OCI-LY1 (cell line): Measurements from ENCODE around the gene ENDOD1.

Experiments used
- H2AFZ ChIP-seq: fragments of 200-600 bp; sonication (generic), shearing (Covaris generic); 2 replicates; pipeline ENCODE4 v1.6.0; 2014; ENCODE audit warnings: antibody characterized with exemption, mild to moderate bottlenecking, low read length
- H3F3A ChIP-seq: fragments of 200-600 bp; sonication (generic), shearing (Covaris generic); 2 replicates; pipeline ENCODE4 v1.6.0; 2014; ENCODE audit warnings: mild to moderate bottlenecking, antibody characterized with exemption, low read length, moderate library complexity; ENCODE audit not compliant: insufficient read depth
- H3K27ac ChIP-seq: fragments of 200-600 bp; sonication (generic); 2 replicates; pipeline ENCODE4 v1.5.1; 2014; ENCODE audit warnings: low read length, mixed run types, mild to moderate bottlenecking, low read depth; ENCODE audit not compliant: poor library complexity, severe bottlenecking
- H3K27me3 ChIP-seq: fragments of 200-600 bp; sonication (generic); 2 replicates; pipeline ENCODE4 v1.6.0; 2014; ENCODE audit warnings: antibody characterized with exemption, mild to moderate bottlenecking, low read length, moderate library complexity; ENCODE audit not compliant: insufficient read depth
- H3K36me3 ChIP-seq: fragments of 200-600 bp; sonication (generic); 2 replicates; pipeline ENCODE4 v1.6.1; 2014; ENCODE audit warnings: mild to moderate bottlenecking, antibody characterized with exemption, low read length, moderate library complexity, mixed read lengths; ENCODE audit not compliant: insufficient read depth
- H3K4me1 ChIP-seq: fragments of 200-600 bp; sonication (generic); 2 replicates; pipeline ENCODE4 v1.5.1; 2014; ENCODE audit warnings: mild to moderate bottlenecking, low read length, moderate library complexity; ENCODE audit not compliant: insufficient read depth, severe bottlenecking
- H3K4me2 ChIP-seq: fragments of 200-600 bp; sonication (generic), shearing (Covaris generic); 2 replicates; pipeline ENCODE4 v1.6.1; 2014; ENCODE audit warnings: low read length
- H3K4me3 ChIP-seq: fragments of 200-600 bp; sonication (generic); 2 replicates; pipeline ENCODE4 v1.5.1; 2014; ENCODE audit warnings: low read length, low read depth, mild to moderate bottlenecking, mixed read lengths; ENCODE audit not compliant: poor library complexity, severe bottlenecking
- H3K79me2 ChIP-seq: fragments of 200-600 bp; shearing (Covaris generic); 2 replicates; pipeline ENCODE4 v1.6.1; 2016; ENCODE audit warnings: mixed run types, low read length, mixed read lengths; ENCODE audit not compliant: insufficient read depth
- H3K9ac ChIP-seq: fragments of 200-600 bp; sonication (generic), shearing (Covaris generic); 2 replicates; pipeline ENCODE4 v1.6.1; 2014; ENCODE audit warnings: mild to moderate bottlenecking, low read length, mixed read lengths
- H3K9me2 ChIP-seq: fragments of 200-600 bp; sonication (generic), shearing (Covaris generic); 2 replicates; pipeline ENCODE4 v1.6.1; 2014; ENCODE audit warnings: low read depth, mild to moderate bottlenecking, low read length, mixed read lengths
- H3K9me3 ChIP-seq: fragments of 200-600 bp; shearing (Covaris generic); 2 replicates; pipeline ENCODE4 v1.6.1; 2014; ENCODE audit warnings: low read length, mixed read lengths
- H4K20me1 ChIP-seq: fragments of 200-600 bp; sonication (generic), shearing (Covaris generic); 2 replicates; pipeline ENCODE4 v1.6.0; 2016; ENCODE audit warnings: mild to moderate bottlenecking, low read length; ENCODE audit not compliant: insufficient read depth
- EZH2 ChIP-seq: fragments of 200-600 bp; sonication (generic), shearing (Covaris generic); IDR thresholded peaks from 2 replicates; pipeline ENCODE4 v1.8.0; 2017; ENCODE audit warnings: borderline replicate concordance, mixed run types, mild to moderate bottlenecking, antibody characterized with exemption, low read length, moderate library complexity, mixed read lengths
- TF ChIP-seq, protein P1 (sequence below): fragments of 200-600 bp; sonication (generic), shearing (Covaris generic); IDR thresholded peaks from 2 replicates; pipeline ENCODE4 v1.5.1; 2017; ENCODE audit warnings: mild to moderate bottlenecking, antibody characterized with exemption, low read length, moderate library complexity, mixed read lengths

Gene ENDOD1

GRCh38 chr11:95100856-95101507 lies 11.3 kb downstream of the ENDOD1 start:
- Histone ChIP-seq H3K27me3 (no peaks in the 10 kb centered on the region; the same call in 1 of the 2 replicates), H3K9me3 (no peaks in the 10 kb centered on the region), H3K27ac (no peak overlapping the region), H3F3A (no peaks in the 10 kb centered on the region), H3K9me2 (no peaks in the 10 kb centered on the region), H3K4me3 (no peak overlapping the region), H3K4me2 (no peak overlapping the region), H3K36me3 (no peaks in the 10 kb centered on the region), H3K9ac (no peak overlapping the region), H2AFZ (no peak overlapping the region), H3K79me2 (no peaks in the 10 kb centered on the region), H3K4me1 (no peaks in the 10 kb centered on the region), H4K20me1 (no peaks in the 10 kb centered on the region)
- no peak for TF ChIP-seq EZH2
- TF ChIP-seq, protein P1, sequence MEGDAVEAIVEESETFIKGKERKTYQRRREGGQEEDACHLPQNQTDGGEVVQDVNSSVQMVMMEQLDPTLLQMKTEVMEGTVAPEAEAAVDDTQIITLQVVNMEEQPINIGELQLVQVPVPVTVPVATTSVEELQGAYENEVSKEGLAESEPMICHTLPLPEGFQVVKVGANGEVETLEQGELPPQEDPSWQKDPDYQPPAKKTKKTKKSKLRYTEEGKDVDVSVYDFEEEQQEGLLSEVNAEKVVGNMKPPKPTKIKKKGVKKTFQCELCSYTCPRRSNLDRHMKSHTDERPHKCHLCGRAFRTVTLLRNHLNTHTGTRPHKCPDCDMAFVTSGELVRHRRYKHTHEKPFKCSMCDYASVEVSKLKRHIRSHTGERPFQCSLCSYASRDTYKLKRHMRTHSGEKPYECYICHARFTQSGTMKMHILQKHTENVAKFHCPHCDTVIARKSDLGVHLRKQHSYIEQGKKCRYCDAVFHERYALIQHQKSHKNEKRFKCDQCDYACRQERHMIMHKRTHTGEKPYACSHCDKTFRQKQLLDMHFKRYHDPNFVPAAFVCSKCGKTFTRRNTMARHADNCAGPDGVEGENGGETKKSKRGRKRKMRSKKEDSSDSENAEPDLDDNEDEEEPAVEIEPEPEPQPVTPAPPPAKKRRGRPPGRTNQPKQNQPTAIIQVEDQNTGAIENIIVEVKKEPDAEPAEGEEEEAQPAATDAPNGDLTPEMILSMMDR, result no peak

- Histone ChIP-seq H2AFZ (no peak overlapping the region), H3K4me3 (no peak overlapping the region), H3K4me1 (no peaks in the 10 kb centered on the region), H3K79me2 (no peaks in the 10 kb centered on the region), H3K27me3 (no peaks in the 10 kb centered on the region; the same call in 1 of the 2 replicates), H4K20me1 (no peaks in the 10 kb centered on the region), H3K27ac (no peak overlapping the region), H3K36me3 (no peaks in the 10 kb centered on the region), H3F3A (no peaks in the 10 kb centered on the region), H3K9me3 (no peaks in the 10 kb centered on the region), H3K4me2 (no peak overlapping the region), H3K9ac (no peak overlapping the region), H3K9me2 (no peaks in the 10 kb centered on the region)
- TF ChIP-seq EZH2, result no peak
- TF ChIP-seq, protein P1, result no peak
These were observed 12.3 kb downstream of the ENDOD1 start for GRCh38 chr11:95101935-95102334.

DNA sequence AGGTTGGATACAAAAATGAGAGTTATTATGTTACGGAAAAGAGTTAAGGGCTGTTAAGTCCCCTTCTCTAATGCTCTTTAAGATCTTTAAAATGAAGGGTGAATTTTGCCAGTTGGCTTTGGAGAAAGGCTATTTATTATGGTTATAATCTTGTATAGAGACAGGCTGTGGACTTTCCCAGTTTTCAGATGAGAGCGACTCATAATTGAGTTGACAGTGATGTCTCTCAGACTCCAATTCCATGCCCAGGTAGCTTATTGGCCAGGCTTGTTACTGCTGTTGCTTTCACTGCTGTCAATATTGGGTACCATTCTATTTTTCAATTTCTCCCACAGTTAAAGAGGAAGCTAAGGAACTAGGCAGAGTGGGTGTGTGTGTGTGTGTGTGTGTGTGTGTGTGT lies 13.1 kb downstream of the ENDOD1 start:
- H2AFZ ChIP-seq, result no peak overlapping the region
- no peak overlapping the region for H3K4me2 ChIP-seq
- no peaks in the 10 kb centered on the region for H4K20me1 ChIP-seq
- H3K9ac ChIP-seq, result no peak overlapping the region
- no peaks in the 10 kb centered on the region for H3K79me2 ChIP-seq
- no peaks in the 10 kb centered on the region for H3K9me2 ChIP-seq
- no peak for TF ChIP-seq EZH2
- TF ChIP-seq, protein P1, result no peak
- no peak overlapping the region for H3K4me3 ChIP-seq
- H3F3A ChIP-seq, result no peaks in the 10 kb centered on the region
- no peaks in the 10 kb centered on the region for H3K36me3 ChIP-seq
- no peak overlapping the region for H3K27ac ChIP-seq
- H3K4me1 ChIP-seq, result no peaks in the 10 kb centered on the region
- no peaks in the 10 kb centered on the region for H3K9me3 ChIP-seq
- no peaks in the 10 kb centered on the region; the same call in 1 of the 2 replicates for H3K27me3 ChIP-seq
